ENCODE data around the gene PRH1.

The PRH1 gene

GRCh38 chr12:10884086-10884725, at the start of gene PRH1:
PRH1 (minus strand) TSS chr12:10884255; CDS start chr12:10884217, 38 bp downstream.
- DNase-seq, result no peak

- DNase-seq, result no peak
These were observed 44.8 kb upstream of the PRH1 start, which contains the start of gene PRH2 for GRCh38 chr12:10928746-10929286. PRH2 (plus strand) TSS chr12:10929236; CDS start chr12:10929274, 38 bp downstream.

GRCh38 chr12:10926269-10926668, 42.2 kb upstream of the PRH1 start:
- no peak for DNase-seq

- no peak for DNase-seq
These were observed 35.8 kb upstream of the PRH1 start for GRCh38 chr12:10919809-10920208.

GRCh38 chr12:10910380-10910779, 26.3 kb upstream of the PRH1 start:
- no peak for DNase-seq

- DNase-seq, result no peak
These were observed 25.4 kb upstream of the PRH1 start, which contains the start of gene TAS2R13 for GRCh38 chr12:10909462-10909861. TAS2R13 (minus strand) TSS chr12:10909562; CDS start chr12:10909298, 264 bp downstream.

- no peak for DNase-seq
These were observed 20.6 kb upstream of the PRH1 start for GRCh38 chr12:10904686-10905085.

GRCh38 chr12:10901427-10901826, 17.4 kb upstream of the PRH1 start:
- peak; percentile 21 for DNase-seq

GRCh38 chr12:10900972-10901371, 16.9 kb upstream of the PRH1 start:
- DNase-seq, result no peak

- DNase-seq, result no peak
These were observed 16.5 kb upstream of the PRH1 start for GRCh38 chr12:10900530-10900929.

GRCh38 chr12:10896854-10897253, 12.8 kb upstream of the PRH1 start:
- DNase-seq, result no peak

GRCh38 chr12:10891937-10892336, 7.9 kb upstream of the PRH1 start:
- no peak for DNase-seq

- DNase-seq, result no peak
These were observed 5.2 kb upstream of the PRH1 start for GRCh38 chr12:10889226-10889625.

- DNase-seq, result no peak
These were observed 10.7 kb downstream of the PRH1 start for GRCh38 chr12:10873378-10873777.

- DNase-seq, result no peak
These were observed 16.7 kb downstream of the PRH1 start for GRCh38 chr12:10867381-10867780.

- no peak for DNase-seq
These were observed 20.4 kb downstream of the PRH1 start for GRCh38 chr12:10863512-10864218.

GRCh38 chr12:10861366-10861765, 22.7 kb downstream of the PRH1 start:
- no peak for DNase-seq

- DNase-seq, result no peak
These were observed 28.2 kb downstream of the PRH1 start for GRCh38 chr12:10855807-10856206.

- no peak for DNase-seq
These were observed 30.3 kb downstream of the PRH1 start for GRCh38 chr12:10853776-10854175.

- DNase-seq, result no peak
These were observed 32.7 kb downstream of the PRH1 start for GRCh38 chr12:10851243-10851858.

- DNase-seq, result peak; percentile 18
These were observed 34.6 kb downstream of the PRH1 start, which contains the start of gene PRR4 for GRCh38 chr12:10849425-10849878. PRR4 (minus strand) TSS chr12:10849475; CDS start chr12:10849437, 38 bp downstream.

- DNase-seq, result no peak
These were observed 36.3 kb downstream of the PRH1 start for GRCh38 chr12:10847744-10848143.

GRCh38 chr12:10842862-10843261, 41.2 kb downstream of the PRH1 start:
- DNase-seq, result no peak
